GM12872 (cell line): ENCODE measurements around the gene HIVEP3.

Source experiments
- TF ChIP-seq, protein P1 (sequence below): IDR thresholded peaks from 3 replicates; pipeline ENCODE4 v1.5.1; 2011; ENCODE audit warnings: low read depth, mild to moderate bottlenecking, low read length, moderate library complexity; ENCODE audit not compliant: insufficient read depth

Gene HIVEP3

DNA sequence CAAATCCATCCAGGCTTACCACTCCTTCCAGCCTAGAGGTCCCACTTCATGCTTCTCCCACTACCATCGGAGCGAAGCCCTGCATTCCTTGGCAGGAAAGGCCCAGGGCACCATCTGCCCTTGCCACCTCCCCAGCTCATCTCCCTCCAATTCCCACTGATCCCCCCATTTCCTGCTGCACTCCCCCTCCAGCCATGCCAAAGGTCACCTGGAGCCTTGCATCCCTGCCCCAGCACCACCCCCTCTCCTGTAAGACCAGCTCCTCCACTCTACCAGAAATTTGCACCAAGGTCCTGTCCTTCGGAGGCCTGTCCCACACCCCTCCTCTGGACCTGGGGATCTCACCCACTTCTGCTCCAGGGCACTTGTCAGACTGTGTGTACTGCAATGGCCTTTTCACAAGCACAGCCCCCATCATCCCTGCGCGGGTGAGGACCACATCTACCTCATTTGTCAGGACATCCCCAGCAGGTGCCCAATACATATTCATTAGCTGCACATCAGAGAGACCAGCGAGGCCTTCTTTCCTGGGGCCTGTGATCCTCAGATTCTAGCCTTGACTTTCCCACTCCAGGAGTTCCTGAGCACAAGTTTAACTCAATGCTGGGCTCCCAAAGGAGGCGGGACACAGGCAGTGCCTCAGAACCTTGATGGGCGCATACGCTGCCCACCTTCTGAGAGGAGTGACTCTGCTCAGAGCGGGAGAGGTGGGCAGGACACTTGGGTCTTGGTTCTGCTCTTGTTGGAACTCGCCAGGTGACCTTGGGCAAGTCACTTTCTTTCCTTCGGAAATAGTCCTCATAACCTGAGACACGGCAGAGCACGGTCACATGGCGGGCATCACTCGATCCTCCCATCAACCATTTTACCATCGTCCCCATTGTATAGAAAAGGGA, 384.3 kb downstream of the HIVEP3 start:
- TF ChIP-seq, protein P1, sequence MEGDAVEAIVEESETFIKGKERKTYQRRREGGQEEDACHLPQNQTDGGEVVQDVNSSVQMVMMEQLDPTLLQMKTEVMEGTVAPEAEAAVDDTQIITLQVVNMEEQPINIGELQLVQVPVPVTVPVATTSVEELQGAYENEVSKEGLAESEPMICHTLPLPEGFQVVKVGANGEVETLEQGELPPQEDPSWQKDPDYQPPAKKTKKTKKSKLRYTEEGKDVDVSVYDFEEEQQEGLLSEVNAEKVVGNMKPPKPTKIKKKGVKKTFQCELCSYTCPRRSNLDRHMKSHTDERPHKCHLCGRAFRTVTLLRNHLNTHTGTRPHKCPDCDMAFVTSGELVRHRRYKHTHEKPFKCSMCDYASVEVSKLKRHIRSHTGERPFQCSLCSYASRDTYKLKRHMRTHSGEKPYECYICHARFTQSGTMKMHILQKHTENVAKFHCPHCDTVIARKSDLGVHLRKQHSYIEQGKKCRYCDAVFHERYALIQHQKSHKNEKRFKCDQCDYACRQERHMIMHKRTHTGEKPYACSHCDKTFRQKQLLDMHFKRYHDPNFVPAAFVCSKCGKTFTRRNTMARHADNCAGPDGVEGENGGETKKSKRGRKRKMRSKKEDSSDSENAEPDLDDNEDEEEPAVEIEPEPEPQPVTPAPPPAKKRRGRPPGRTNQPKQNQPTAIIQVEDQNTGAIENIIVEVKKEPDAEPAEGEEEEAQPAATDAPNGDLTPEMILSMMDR = no peak

DNA sequence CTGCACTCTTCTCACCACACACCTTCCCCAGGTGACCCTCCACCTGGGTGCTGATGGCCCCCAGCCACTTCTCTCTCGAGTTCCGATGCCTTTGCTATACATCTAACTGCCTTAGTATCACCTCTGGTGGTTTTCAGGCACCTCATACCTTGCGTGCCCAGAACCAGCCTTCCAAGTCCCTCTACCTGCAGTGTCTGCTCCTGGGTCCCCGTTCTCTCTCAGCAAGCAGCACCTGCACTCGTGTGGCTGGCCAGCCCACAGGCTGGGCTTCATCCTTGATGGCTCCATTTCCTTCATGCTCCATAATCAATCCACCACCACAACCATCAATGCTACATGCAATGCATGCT, 385.0 kb downstream of the HIVEP3 start:
- TF ChIP-seq, protein P1 = no peak

DNA sequence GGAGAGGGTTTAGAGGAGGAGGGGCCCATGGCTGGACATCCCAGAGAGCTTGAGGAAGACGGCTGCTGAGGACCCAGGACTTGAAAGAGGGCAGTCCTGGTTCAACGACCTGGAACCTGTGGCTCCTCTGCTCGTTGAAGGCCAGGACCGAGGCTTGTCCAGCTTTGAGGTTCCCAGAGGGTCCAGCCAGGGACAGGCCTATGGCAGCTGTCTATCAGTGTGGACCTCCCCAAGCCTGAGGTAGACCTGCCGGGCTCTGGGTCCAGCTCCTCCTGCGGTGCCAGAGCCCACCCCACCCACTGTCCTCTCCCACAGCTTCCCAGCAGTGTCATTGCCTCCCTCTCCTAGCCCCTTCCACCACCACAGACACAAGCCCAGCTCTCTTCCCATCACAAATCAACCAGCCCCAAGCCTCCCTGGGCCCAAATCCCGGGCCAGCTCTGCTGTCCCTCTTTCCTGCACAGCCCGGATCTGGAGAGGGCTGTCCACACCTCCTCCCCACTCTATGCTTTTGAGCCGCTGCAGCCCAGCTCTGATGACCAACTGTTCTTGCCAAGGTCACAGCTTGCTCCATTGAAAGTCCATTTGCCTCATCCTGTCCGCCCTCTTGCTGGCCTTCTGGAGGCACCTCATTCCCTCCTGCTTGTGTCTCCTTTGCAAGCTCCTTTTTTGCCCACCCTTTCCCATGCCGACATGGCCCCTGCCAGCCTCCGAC, 385.5 kb downstream of the HIVEP3 start:
- TF ChIP-seq, protein P1 = no peak

DNA sequence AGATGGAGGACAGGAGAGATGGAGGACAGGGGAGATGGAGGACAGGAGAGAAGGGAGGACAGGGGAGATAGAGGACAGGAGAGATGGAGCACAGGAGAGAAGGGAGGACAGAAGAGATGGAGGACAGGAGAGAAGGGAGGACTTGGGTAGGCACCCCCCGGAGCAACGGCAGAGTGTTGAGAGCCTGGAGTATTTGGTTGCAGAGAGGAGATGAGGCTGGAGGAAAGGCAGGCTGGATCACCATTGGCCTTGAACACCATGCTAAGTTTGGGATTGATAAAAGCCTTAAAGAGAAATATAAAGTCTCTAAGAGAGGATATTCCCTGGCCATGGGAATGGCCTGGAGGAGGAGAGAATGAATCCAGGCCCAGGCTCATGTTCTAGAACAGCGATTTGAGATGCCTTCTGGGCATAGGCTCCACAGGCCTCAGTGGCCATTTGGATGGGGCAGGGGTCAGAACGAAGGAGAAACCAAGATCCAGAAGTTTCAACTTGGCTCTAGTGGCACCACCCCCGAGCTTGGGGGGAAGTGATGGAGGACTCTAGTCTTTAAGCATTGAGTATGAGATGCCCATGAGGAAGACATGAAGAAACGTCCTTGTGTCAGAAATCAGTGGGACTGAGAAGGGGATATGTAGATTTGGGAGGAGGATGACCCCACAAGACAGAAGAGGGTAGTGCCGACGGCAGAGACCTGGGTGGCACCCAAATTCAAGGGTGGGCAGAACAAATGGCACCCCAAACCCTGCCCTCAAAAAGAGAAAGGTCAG, 386.3 kb downstream of the HIVEP3 start:
- TF ChIP-seq, protein P1 = no peak

DNA sequence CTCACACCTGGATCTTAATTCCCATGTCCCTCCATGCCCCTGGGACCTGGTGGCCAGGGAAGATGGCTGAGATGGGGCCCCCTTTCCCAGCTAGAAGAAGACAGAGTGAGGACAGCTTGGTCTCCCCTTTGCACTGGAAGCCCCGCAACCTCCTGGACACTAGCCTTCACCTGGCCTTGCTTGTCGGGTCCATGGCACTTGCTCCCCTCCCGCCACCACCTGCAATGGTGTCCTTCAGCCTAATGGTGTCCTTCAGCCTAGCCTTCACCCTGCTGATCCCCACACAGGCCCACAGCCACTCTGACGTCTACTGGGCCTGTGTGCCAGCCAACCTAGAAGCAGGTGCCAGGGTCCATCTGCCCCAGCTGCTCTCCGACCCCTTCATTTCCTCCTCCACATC, 388.3 kb downstream of the HIVEP3 start:
- TF ChIP-seq, protein P1 = no peak

DNA sequence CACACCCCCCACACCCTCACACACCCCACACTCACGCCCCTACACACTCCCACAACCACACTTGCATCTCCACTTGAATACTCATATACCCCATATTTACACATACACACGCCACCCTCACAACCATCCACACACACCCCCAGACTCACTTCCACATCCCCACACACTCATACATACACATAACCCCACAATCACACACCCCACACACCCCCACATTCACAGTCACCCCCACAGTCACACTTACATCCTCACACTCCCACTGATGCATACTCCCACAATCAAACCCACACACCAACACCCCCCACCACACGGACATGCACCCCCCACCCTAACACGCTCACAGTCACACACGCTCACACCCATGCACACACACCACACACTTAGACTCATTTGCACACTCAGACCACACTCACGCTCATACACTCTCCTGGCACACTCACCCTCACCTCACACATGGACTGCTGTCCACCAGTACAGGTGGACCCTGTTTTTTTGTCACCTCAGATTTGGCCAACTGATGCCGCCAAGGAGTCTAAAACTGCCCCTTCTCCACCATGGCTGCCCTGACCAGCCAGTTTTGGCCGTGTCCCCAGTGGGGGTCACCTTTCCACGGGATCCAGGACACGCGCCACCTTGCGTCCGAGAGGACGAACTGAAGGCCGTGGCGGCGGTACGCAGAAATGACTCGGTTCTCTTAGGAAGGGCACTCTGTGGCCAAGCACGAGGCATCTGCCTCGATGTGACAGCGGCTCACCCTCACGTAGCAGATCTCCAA, 388.9 kb downstream of the HIVEP3 start:
- TF ChIP-seq, protein P1 = no peak
